Parathyroid adenoma (tissue), 2 donors: ENCODE data around the gene SAA1.
"Not testable (repeated sequence)": the region's sequence is repeated elsewhere in the genome, so short reads cannot be mapped to it uniquely, and the experiment has no call there.

ENCODE experiments used
- H2AFZ ChIP-seq: fragments of 300-600 bp; sonication (generic); one replicate; pipeline ENCODE4 v1.7.0; 2017; ENCODE audit warnings: antibody characterized with exemption, mild to moderate bottlenecking
- H3K27ac ChIP-seq: fragments of 300-600 bp; sonication (generic); one replicate; pipeline ENCODE4 v1.7.0; 2017
- H3K27me3 ChIP-seq: fragments of 300-600 bp; sonication (generic); one replicate; pipeline ENCODE4 v1.7.0; 2017; ENCODE audit warnings: low read length; ENCODE audit not compliant: control insufficient read depth, insufficient read depth
- H3K36me3 ChIP-seq: fragments of 300-600 bp; sonication (generic); one replicate; pipeline ENCODE4 v1.7.0; 2017; ENCODE audit warnings: low read length; ENCODE audit not compliant: control insufficient read depth, insufficient read depth
- H3K4me1 ChIP-seq: fragments of 300-600 bp; sonication (generic); one replicate; pipeline ENCODE4 v1.7.0; 2017; ENCODE audit warnings: control low read depth
- H3K4me2 ChIP-seq: fragments of 300-600 bp; sonication (generic); one replicate; pipeline ENCODE4 v1.7.0; 2017; ENCODE audit warnings: low read length
- H3K4me3 ChIP-seq: fragments of 300-600 bp; sonication (generic); one replicate; pipeline ENCODE4 v1.7.0; 2017; ENCODE audit warnings: low read depth, low read length
- H3K79me2 ChIP-seq: fragments of 300-600 bp; sonication (generic); one replicate; pipeline ENCODE4 v1.7.0; 2017; ENCODE audit warnings: control low read depth
- H3K9ac ChIP-seq: fragments of 300-600 bp; sonication (generic); one replicate; pipeline ENCODE4 v1.7.0; 2017; ENCODE audit warnings: mild to moderate bottlenecking
- H3K9me3 ChIP-seq: fragments of 300-600 bp; sonication (generic); one replicate; pipeline ENCODE4 v1.7.0; 2017; ENCODE audit warnings: low read length; ENCODE audit not compliant: control insufficient read depth
- CTCF ChIP-seq: fragments of 300-600 bp; sonication (generic); IDR thresholded peaks from one replicate; pipeline ENCODE4 v1.7.0; 2017; ENCODE audit warnings: antibody characterized with exemption, mild to moderate bottlenecking
- donor health status: primary hyperparathyroidism.

Gene SAA1

GRCh38 chr11:18264035-18264434 lies 2.0 kb upstream of the SAA1 start:
- no peak for TF ChIP-seq CTCF
- Histone ChIP-seq H2AFZ (no peak overlapping the region), H3K79me2 (no peaks in the 10 kb centered on the region), H3K9ac (no peak overlapping the region), H3K4me3 (no peak overlapping the region), H3K9me3 (no peaks in the 10 kb centered on the region), H3K27ac (no peak overlapping the region), H3K4me2 (no peak overlapping the region), H3K4me1 (no peaks in the 10 kb centered on the region), H3K27me3 (no peaks in the 10 kb centered on the region), H3K36me3 (no peaks in the 10 kb centered on the region)

- Histone ChIP-seq H3K4me1 (no peaks in the 10 kb centered on the region), H2AFZ (no peak overlapping the region), H3K27me3 (no peaks in the 10 kb centered on the region), H3K4me2 (no peak overlapping the region), H3K9me3 (no peaks in the 10 kb centered on the region), H3K4me3 (no peak overlapping the region), H3K9ac (no peak overlapping the region), H3K27ac (no peak overlapping the region), H3K79me2 (no peaks in the 10 kb centered on the region), H3K36me3 (no peaks in the 10 kb centered on the region)
- TF ChIP-seq CTCF, result no peak
Measured at GRCh38 chr11:18264677-18265555, 1.1 kb upstream of the SAA1 start.

- not testable (repeated sequence) for H3K9me3 ChIP-seq, H3K4me3 ChIP-seq
Measured at GRCh38 chr11:18267335-18268133, 1.5 kb downstream of the SAA1 start.

GRCh38 chr11:18269252-18269651 lies 3.2 kb downstream of the SAA1 start:
- H2AFZ ChIP-seq, H3K79me2 ChIP-seq, H3K4me1 ChIP-seq, H3K4me2 ChIP-seq, H3K36me3 ChIP-seq, H3K9me3 ChIP-seq, H3K27ac ChIP-seq, H3K9ac ChIP-seq, H3K27me3 ChIP-seq, H3K4me3 ChIP-seq: not testable (repeated sequence)

More at GRCh38 chr11:18267335-18268133, 1.5 kb downstream of the SAA1 start:
- H3K27me3 ChIP-seq, H3K9ac ChIP-seq, H3K4me1 ChIP-seq, H3K79me2 ChIP-seq, H2AFZ ChIP-seq, H3K36me3 ChIP-seq, H3K4me2 ChIP-seq, H3K27ac ChIP-seq: not testable (repeated sequence)

- H3K36me3 ChIP-seq, result no peaks in the 10 kb centered on the region
- H3K9ac ChIP-seq, result no peak overlapping the region
- no peak overlapping the region for H3K27ac ChIP-seq
- no peak overlapping the region for H3K4me2 ChIP-seq
- H3K4me1 ChIP-seq, result no peaks in the 10 kb centered on the region
- H3K9me3 ChIP-seq, result no peaks in the 10 kb centered on the region
- no peaks in the 10 kb centered on the region for H3K27me3 ChIP-seq
- H2AFZ ChIP-seq, result no peak overlapping the region
- TF ChIP-seq CTCF, result no peak
- H3K79me2 ChIP-seq, result no peaks in the 10 kb centered on the region
- H3K4me3 ChIP-seq, result no peak overlapping the region
Measured at GRCh38 chr11:18270102-18270501, 4.0 kb downstream of the SAA1 start.
